GM18511 (cell line): ENCODE measurements around the gene TMEM259.

Source experiments
- ATAC-seq: cut with Tn5 transposase; IDR thresholded peaks from one replicate; pipeline ENCODE4 v1.9.1; 2021; ENCODE audit warnings: mild to moderate bottlenecking, moderate library complexity; ENCODE audit not compliant: unreplicated experiment

The TMEM259 gene

GRCh38 chr19:1004803-1005664 is 15.9 kb downstream of the TMEM259 start:
- ATAC-seq = no peak

DNA sequence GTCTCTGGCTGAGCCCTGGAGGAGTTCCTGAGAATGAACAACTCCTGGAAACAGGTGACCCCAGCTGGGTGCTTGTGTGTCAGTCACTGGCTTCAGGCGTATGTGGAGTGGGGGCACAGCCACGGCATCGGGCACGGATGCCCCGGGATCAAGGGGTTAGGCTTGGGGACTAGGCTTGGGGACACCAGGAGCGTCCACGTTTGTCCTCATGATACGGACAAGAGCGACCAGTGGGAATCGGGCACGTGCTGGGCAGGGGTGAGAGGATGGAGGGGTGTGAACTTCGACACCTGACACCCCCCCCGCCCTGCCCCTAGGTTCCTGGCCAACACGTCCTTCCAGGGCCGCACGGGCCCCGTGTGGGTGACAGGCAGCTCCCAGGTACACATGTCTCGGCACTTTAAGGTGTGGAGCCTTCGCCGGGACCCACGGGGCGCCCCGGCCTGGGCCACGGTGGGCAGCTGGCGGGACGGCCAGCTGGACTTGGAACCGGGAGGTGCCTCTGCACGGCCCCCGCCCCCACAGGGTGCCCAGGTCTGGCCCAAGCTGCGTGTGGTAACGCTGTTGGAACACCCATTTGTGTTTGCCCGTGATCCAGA is 16.6 kb downstream of the TMEM259 start:
- ATAC-seq = no peak

- ATAC-seq = no peak
Measured at GRCh38 chr19:1003283-1003682, 17.6 kb downstream of the TMEM259 start.

GRCh38 chr19:1002600-1002999 is 18.3 kb downstream of the TMEM259 start:
- ATAC-seq = no peak

DNA sequence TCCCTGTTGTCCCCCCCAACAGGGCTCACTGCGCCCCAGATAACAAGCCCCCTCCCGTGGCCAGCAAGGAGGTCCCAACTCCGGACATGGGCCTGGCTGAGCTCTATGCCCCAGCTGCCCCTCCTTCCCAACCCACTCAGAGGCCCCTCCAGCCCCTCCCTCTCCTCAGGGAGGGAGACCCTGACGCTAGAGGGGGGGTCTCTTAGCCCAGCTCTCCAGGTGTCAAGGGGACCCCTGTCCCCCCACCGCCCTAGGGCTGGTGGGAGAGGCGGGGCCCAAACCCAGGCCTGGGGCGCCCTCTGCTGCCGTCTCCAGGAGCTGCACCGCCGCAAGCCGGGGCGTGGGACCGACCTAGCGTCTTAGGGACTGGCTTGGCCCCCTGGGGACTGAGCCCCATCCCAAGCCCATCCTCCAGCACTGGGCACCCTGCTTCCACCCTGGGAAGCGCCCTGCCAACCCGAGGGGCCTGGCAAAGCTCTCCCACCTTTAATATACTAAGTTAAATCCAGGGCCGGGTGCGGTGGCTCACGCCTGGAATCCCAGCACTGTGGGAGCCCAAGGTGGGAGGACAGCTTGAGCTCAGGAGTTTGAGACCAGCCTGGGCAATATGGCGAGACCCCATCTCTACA is 19.3 kb downstream of the TMEM259 start:
- ATAC-seq = no peak

- no peak for ATAC-seq
Measured at GRCh38 chr19:1000591-1001537, 20.1 kb downstream of the TMEM259 start.

GRCh38 chr19:1000095-1000494 is 20.8 kb downstream of the TMEM259 start, which contains the start of gene GRIN3B:
GRIN3B (plus strand) TSS chr19:1000419; CDS start chr19:1000438, 19 bp downstream.
- no peak for ATAC-seq

DNA sequence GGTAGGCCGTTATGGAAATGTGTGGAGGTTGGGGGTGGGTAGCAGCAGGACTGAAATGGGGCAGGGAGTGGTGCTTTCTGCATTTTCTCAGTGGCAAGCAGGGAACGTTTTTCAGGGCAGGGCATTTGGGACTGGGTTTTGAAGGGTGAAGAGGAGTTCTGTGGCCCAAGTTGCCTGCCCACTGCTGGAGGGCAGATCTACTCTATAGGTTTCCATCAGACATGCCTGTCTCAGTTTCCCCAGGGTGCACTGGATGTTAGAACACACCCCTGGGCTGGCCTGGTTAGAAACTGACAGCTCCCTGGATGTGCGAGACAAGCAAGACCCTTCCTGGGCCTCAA is 21.6 kb downstream of the TMEM259 start:
- no peak for ATAC-seq

DNA sequence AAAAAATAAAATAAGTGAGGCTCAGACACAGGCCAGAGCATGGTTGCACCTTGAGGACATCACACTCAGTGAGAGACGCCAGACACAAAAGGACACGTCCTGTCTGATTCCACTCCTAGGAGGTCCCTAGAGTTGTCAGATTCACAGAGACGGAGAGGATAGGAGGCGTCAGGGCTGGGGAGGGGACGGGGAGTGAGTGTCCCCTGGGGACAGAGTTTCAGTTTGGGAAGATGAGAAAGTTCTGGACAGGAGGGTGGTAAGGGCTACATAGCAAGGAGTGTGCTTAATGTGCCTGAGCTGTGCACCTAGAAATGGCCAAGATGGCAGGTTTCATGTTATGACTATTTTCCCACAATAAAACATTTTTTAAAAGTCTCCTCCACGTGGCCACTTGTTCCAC is 22.9 kb downstream of the TMEM259 start:
- no peak for ATAC-seq

- no peak for ATAC-seq
Measured at GRCh38 chr19:996051-996838, 24.7 kb downstream of the TMEM259 start.

- ATAC-seq = no peak
Measured at GRCh38 chr19:995051-995827, 25.7 kb downstream of the TMEM259 start.

- ATAC-seq = no peak
Measured at GRCh38 chr19:994516-994915, 26.4 kb downstream of the TMEM259 start.

- no peak for ATAC-seq
Measured at GRCh38 chr19:993831-994393, 27.0 kb downstream of the TMEM259 start.

GRCh38 chr19:993361-993830 is 27.5 kb downstream of the TMEM259 start:
- ATAC-seq = no peak

DNA sequence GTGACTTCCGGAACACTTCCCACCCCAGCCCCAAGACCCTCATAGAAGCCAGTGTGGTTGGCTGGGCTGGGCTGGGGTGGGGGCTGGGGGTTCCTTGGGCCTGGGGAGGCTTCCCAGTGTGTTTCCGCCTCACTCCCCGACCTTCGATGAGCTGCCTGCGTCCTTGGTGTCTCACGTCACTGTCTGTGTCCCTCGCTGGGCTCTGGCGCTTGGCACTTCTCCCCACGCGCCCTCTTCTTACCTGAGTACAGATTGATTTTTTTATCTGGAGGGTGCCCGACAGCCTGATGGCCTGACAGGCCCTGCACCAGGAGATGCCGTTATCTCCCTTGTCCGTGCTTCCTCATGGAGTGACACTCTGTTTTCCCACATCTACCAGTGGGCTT is 28.3 kb downstream of the TMEM259 start:
- ATAC-seq = no peak

GRCh38 chr19:991932-992669 is 28.8 kb downstream of the TMEM259 start:
- no peak for ATAC-seq

- no peak for ATAC-seq
Measured at GRCh38 chr19:991174-991931, 29.6 kb downstream of the TMEM259 start.

- no peak for ATAC-seq
Measured at GRCh38 chr19:990746-991145, 30.2 kb downstream of the TMEM259 start.
